ENCODE data around the gene CREB1. TPM values are rescaled to one million over a fixed set of nuclear protein-coding genes. Genes with fewer than 3 reads are reported as not detected.

Gene CREB1
- total RNA-seq, 1 experiment from 2014 or later: 81.4 TPM

GRCh38 chr2:207489251-207489650 lies 40.5 kb upstream of the CREB1 start:
- Mint-ChIP-seq H3K27ac (ENCODE audit: unreplicated experiment) (no peak overlapping the region), H3K27me3 (ENCODE audit: unreplicated experiment) (no peaks in the 10 kb centered on the region), H3K36me3 (ENCODE audit: insufficient read depth, unreplicated experiment) (no peaks in the 10 kb centered on the region), H3K4me3 (ENCODE audit: low read depth, unreplicated experiment) (no peak overlapping the region), H3K9me3 (ENCODE audit: low read depth, unreplicated experiment) (no peaks in the 10 kb centered on the region), H3K4me1 (ENCODE audit: low read depth, unreplicated experiment) (no peaks in the 10 kb centered on the region)
- intact Hi-C loops (cut with micrococcal nuclease; ENCODE audit: unreplicated experiment): no loop called here
- no TSS peak for BruUV-seq (replicated peaks)
- CTCF ChIA-PET: no interaction called here
- TF ChIP-seq CTCF (IDR thresholded peaks at IDR 0.05; ENCODE audit: unreplicated experiment): no peak
- DNase-seq: no peak

GRCh38 chr2:207490441-207490840 lies 39.3 kb upstream of the CREB1 start:
- Mint-ChIP-seq H3K36me3 (ENCODE audit: insufficient read depth, unreplicated experiment) (no peaks in the 10 kb centered on the region), H3K27ac (ENCODE audit: unreplicated experiment) (no peak overlapping the region), H3K4me1 (ENCODE audit: low read depth, unreplicated experiment) (no peaks in the 10 kb centered on the region), H3K4me3 (ENCODE audit: low read depth, unreplicated experiment) (no peak overlapping the region), H3K9me3 (ENCODE audit: low read depth, unreplicated experiment) (no peaks in the 10 kb centered on the region), H3K27me3 (ENCODE audit: unreplicated experiment) (no peaks in the 10 kb centered on the region)
- no peak for TF ChIP-seq CTCF (IDR thresholded peaks at IDR 0.05; ENCODE audit: unreplicated experiment)
- DNase-seq: no peak
- intact Hi-C loops (cut with micrococcal nuclease; ENCODE audit: unreplicated experiment): no loop called here
- CTCF ChIA-PET: no interaction called here
- BruUV-seq (replicated peaks): no TSS peak

- DNase-seq: no peak
- H3K27me3 Mint-ChIP-seq (ENCODE audit: unreplicated experiment): no peaks in the 10 kb centered on the region
- H3K9me3 Mint-ChIP-seq (ENCODE audit: low read depth, unreplicated experiment): no peaks in the 10 kb centered on the region
- H3K4me3 Mint-ChIP-seq (ENCODE audit: low read depth, unreplicated experiment): no peak overlapping the region
- no peak for TF ChIP-seq CTCF (IDR thresholded peaks at IDR 0.05; ENCODE audit: unreplicated experiment)
- CTCF ChIA-PET: no interaction called here
- no TSS peak for BruUV-seq (replicated peaks)
- H3K36me3 Mint-ChIP-seq (ENCODE audit: insufficient read depth, unreplicated experiment): no peaks in the 10 kb centered on the region
- H3K27ac Mint-ChIP-seq (ENCODE audit: unreplicated experiment): no peak overlapping the region
- no peaks in the 10 kb centered on the region for H3K4me1 Mint-ChIP-seq (ENCODE audit: low read depth, unreplicated experiment)
- intact Hi-C loops (cut with micrococcal nuclease; ENCODE audit: unreplicated experiment): no loop called here
These were observed 38.7 kb upstream of the CREB1 start for GRCh38 chr2:207491086-207491485.

GRCh38 chr2:207491956-207492355 lies 37.8 kb upstream of the CREB1 start:
- no peaks in the 10 kb centered on the region for H3K36me3 Mint-ChIP-seq (ENCODE audit: insufficient read depth, unreplicated experiment)
- no peak overlapping the region for H3K4me3 Mint-ChIP-seq (ENCODE audit: low read depth, unreplicated experiment)
- H3K27me3 Mint-ChIP-seq (ENCODE audit: unreplicated experiment): no peaks in the 10 kb centered on the region
- H3K27ac Mint-ChIP-seq (ENCODE audit: unreplicated experiment): no peak overlapping the region
- no peaks in the 10 kb centered on the region for H3K9me3 Mint-ChIP-seq (ENCODE audit: low read depth, unreplicated experiment)
- no peak for DNase-seq
- H3K4me1 Mint-ChIP-seq (ENCODE audit: low read depth, unreplicated experiment): no peaks in the 10 kb centered on the region
- CTCF ChIA-PET: interaction anchor here (0.6 to 0.7 kb wide), 2 partner anchors 229 to 778 kb away, joined by 3 read pairs; no protein-coding TSS in a partner anchor
- no peak for TF ChIP-seq CTCF (IDR thresholded peaks at IDR 0.05; ENCODE audit: unreplicated experiment)
- intact Hi-C loops (cut with micrococcal nuclease; ENCODE audit: unreplicated experiment): no loop called here
- no TSS peak for BruUV-seq (replicated peaks)

All from Calu3 (cell line).